Measurements from ENCODE around the gene GABRG1.

Gene GABRG1

GRCh38 chr4:46123913-46124755, at the start of gene GABRG1:
GABRG1 (minus strand) TSS chr4:46124054; CDS start chr4:46123913, 141 bp downstream.
- DNase-seq, result no peak

DNA sequence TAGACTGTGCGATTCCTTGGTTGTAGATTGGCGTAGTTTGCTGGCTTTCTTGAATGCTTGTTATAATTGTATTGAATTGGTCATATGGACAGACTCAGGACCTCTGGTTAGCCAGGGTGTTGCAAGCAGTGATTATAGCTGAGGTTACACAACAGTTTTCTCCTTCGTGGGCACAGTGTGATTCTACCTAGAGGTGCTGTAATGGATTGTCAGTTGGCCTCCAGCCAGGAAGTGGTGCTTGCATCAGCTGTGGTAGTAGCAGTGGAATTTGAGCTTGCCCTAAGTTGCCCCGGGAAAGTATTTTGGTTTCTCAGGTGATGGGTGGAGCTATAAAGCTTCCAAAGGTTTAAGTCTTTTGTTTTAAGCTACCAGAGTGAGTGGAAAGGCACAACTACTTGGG, 23.1 kb upstream of the GABRG1 start:
- no peak for DNase-seq

GRCh38 chr4:46131498-46132057, 7.7 kb upstream of the GABRG1 start:
- no peak for DNase-seq

- DNase-seq, result no peak
These were observed 1.0 kb upstream of the GABRG1 start for GRCh38 chr4:46124773-46125413.

- no peak for DNase-seq
These were observed 42.2 kb downstream of the GABRG1 start for GRCh38 chr4:46081674-46082073.

DNA sequence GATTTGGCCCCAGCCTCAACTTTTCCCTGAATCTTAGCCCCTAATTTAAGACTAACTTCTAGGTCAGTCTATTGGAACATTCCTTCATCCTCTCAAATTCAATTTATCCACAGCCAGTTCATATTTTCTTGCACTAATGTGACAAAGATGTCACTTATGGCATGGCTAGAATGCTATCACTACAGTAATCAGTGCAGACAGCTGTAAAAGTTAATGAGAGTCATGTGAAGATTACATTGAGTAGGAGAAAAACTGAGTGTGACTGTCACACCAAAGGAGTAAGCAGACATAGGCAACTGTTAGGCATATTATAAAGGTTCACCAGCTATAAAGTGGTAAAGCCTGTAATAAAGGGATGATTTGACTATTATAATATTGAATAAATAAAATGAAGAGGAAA, 42.6 kb downstream of the GABRG1 start:
- DNase-seq, result no peak

GRCh38 chr4:46073778-46074177, 50.1 kb downstream of the GABRG1 start:
- no peak for DNase-seq

DNA sequence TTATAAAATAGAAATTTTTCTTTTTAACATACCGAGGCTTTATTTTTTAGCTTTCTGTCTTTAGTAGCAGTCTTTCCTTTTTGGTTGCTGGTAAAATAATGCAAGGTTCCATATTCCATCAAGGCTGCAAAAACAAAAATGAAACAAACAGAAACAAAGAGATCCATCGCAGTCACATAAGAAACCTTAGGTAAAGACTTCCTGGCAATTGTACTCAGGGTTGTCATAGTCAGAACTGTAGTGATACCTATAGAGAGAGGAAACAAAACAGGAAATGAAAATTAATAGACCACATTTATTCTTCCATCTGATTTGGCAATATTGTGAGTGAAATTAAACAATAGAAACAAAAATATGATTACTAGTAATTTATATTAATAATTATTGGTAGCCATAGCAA, 72.5 kb downstream of the GABRG1 start:
- no peak for DNase-seq

DNA sequence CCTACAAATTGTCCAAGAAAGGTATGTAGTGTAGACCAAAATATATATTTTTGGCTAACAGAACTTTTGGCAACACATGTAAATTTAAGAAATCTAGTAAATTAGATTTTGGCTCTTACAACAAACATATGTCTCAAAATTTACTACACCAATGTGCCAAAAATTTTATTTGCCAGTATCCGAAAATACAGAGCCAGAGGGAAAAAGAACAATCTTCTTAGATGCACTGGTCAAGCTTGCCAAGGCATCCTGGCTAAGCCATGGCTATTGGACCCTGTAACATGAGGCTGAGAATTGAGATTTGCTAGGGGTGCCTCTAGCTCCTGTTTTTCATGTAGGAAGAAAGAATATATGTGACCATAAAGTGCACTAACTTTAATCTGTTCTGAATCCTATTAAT, 91.8 kb downstream of the GABRG1 start:
- DNase-seq, result no peak

GRCh38 chr4:46016306-46016705, 107.5 kb downstream of the GABRG1 start:
- DNase-seq, result no peak

DNA sequence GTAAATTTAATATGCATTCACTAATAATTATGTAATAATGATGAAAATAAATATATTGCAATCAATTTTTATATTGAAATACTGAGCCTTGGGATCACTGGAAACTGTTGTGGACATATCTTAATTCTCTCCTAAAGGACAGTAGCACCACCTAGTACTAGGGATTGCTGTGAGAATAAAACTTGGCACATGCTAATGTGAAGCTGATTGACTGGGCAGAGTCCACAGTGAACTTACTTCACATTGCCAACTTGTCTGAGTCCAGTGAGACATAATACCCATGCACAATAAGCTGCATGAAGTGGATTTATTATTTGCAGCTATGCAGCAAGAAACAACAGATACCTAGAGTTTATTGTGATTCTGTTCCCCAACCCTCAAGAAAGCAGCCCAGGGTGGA, 131.1 kb downstream of the GABRG1 start:
- DNase-seq, result no peak

DNA sequence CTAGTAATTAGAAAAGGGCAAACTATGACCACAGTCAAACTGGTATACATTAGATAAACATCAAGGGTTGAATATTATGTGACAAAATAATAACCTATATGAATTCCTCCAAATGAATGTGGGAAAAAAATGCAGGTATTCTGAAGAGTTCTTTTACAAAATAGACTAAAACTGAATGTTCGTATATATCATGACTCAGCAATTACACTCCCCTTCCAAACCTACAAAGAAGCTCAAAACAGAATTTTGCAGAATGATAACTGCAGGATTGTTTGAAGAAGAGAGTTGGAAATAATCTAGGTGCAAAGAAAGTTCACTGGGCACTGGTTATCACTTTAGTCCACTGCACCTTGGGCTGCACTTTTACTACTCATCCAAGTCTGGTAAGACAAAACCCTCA, 134.1 kb downstream of the GABRG1 start:
- DNase-seq, result no peak

GRCh38 chr4:45987858-45988257, 136.0 kb downstream of the GABRG1 start:
- DNase-seq, result no peak

Data from HCEC 1CT (cell line).